ENCODE results near the gene KDSR. TPM values are rescaled to one million over a fixed set of nuclear protein-coding genes. Genes with fewer than 3 reads are reported as not detected.

KDSR gene
- total RNA-seq, 5 donors from 2014 or later (not counting 1 experiment from before 2014, with no cell fraction given) = 25.2 to 69.1 (median 56.3) TPM

DNA sequence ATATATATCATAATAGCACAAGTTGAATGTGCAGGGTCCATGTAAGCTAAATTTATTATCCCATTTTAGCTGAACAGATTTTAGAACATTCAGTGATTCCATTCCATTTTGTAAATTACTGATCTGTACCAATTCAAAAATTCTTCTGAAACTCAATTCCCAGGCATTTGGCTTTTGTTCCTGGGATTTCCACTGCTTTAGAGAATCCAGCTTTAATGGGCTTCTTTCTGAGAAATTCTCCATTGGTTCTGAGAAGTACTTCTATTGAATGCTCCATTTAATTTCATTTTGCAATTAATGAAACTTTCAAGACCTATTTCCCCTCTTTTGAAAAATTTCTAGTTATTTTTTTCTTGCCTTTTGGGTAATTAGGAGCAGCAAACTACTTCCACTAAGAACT lies 84.2 kb downstream of the KDSR start:
- no peak for DNase-seq
- Histone ChIP-seq H3K27me3 (replicated peaks in 1 of 2; ENCODE audit: control insufficient read depth in 2 of 2, extremely low read depth in 1 of 2, insufficient read depth in 2 of 2, low read length in 1 of 2) (no peaks in the 10 kb centered on the region), H3K36me3 (ENCODE audit: control insufficient read depth in 2 of 2, extremely low read depth in 1 of 2, insufficient read depth in 1 of 2, low read length in 1 of 2) (peaks cover 0 to 24% of the 10 kb centered on the region in 2 donors), H3K4me3 (ENCODE audit: control insufficient read depth in 1 of 2, extremely low read depth in 1 of 2, low read length in 1 of 2) (no peak overlapping the region), H3K9me3 (no peaks in the 10 kb centered on the region), H3K4me1 (ENCODE audit: control insufficient read depth in 1 of 2, extremely low read depth in 1 of 2, insufficient read depth in 2 of 2, low read length in 2 of 2) (peaks cover 4 to 41% of the 10 kb centered on the region in 2 experiments), H3K27ac (ENCODE audit: low read length) (no peak overlapping the region)
- Mint-ChIP-seq H3K27me3 (no peaks in the 10 kb centered on the region), H3K4me3 (no peak overlapping the region), H3K36me3 (peaks cover 54% of the 10 kb centered on the region), H3K4me1 (peaks cover 38 to 58% (median 42%) of the 10 kb centered on the region in 3 donors), H3K9me3 (no peaks in the 10 kb centered on the region), H3K27ac (no peak overlapping the region)
- ATAC-seq (replicated peaks in 1 of 4) = no peak
- ChIA-PET CTCF (no interaction called here), POLR2A (no interaction called here)

Other genes with a start within 250 kb of the KDSR start
- gene BCL2, start 47.4 kb downstream of the KDSR start, total RNA-seq = 100 to 1,000 TPM; 113 to 201 (median 123) TPM
- gene VPS4B, start 55.3 kb upstream of the KDSR start, total RNA-seq = 10 to 100 TPM; 64.2 to 88.7 (median 77.6) TPM
- not detected for gene SERPINB5, start 109.8 kb upstream of the KDSR start, total RNA-seq
- not detected for gene SERPINB12, start 175.2 kb upstream of the KDSR start, total RNA-seq
- not detected for gene SERPINB13, start 220.1 kb upstream of the KDSR start, total RNA-seq